CD4-positive, alpha-beta T cell treated with Interleukin-6 for 4 hours (primary cell): ENCODE measurements around the gene ALCAM.
"Not testable (repeated sequence)": the region's sequence is repeated elsewhere in the genome, so short reads cannot be mapped to it uniquely, and the experiment has no call there.

ENCODE experiments used
- DNase-seq: peaks from one replicate; pipeline ENCODE4 v3.0.0-alpha.2; 2020; ENCODE audit warnings: mixed read lengths

Gene ALCAM

DNA sequence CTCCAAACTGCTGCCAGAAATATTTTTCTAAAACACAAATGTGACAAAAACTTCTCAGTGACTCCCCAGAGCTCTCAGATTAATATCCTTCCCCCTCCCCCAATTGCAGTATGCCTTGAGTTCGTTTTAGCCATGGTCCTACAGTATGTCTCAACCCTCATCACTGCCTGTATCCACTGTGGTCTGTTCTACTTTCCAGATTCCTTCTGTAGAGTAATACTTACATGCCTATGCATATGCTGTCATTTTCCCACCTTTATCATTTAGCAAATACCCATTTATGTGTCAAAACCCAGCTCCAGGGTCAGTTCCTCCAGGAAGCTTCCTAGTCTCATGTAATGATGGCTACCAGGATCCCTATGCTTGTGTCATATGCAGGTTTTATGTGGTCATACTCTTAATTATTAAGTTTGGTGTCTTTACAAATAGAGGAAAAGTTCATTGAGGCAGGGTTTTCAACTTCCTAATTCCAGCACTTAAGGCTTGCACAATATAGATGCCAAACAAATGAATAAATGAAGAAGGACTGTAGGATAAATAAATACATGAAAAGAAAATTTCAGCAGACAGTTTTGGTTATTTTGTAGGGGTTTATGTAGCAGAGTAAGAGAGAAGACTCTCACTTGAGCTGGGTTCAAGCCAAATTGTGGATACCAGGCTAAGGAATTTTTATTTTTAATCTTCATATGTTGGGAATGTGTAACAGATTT, 170.8 kb downstream of the ALCAM start:
- DNase-seq = no peak

DNA sequence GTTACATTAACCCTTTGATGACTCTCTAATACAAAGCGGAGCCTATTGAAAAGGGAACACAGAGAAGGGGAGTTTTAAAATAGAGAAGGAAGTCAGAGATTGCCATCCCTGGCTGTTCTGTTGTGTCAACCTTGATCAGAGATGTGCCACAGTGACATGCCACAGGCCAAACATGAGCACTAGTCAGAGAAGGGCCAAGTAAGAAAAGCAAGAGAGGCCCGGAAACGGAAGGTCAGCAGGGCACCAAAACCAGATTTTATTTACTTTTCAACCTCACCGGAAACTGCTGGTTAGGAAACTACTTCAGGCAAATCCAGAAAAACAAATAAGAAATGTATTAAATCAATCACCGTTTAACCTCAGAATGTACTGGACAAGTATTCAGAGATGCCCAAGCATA, 171.8 kb downstream of the ALCAM start:
- DNase-seq = no peak

DNA sequence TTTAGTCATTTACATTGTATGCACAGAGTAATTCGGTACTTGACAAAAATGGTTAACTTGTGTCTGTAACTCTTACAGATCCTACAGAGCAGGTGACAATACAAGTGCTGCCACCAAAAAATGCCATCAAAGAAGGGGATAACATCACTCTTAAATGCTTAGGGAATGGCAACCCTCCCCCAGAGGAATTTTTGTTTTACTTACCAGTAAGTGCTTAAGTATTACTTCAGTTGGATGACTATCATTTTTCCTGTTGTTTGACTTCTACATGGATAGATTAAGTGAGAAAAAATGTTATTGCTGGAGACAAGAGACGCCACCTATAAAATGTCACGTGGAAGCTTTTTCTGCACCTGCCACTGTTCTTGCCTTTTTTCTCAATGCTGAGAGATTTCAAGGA, 173.2 kb downstream of the ALCAM start:
- no peak for DNase-seq

DNA sequence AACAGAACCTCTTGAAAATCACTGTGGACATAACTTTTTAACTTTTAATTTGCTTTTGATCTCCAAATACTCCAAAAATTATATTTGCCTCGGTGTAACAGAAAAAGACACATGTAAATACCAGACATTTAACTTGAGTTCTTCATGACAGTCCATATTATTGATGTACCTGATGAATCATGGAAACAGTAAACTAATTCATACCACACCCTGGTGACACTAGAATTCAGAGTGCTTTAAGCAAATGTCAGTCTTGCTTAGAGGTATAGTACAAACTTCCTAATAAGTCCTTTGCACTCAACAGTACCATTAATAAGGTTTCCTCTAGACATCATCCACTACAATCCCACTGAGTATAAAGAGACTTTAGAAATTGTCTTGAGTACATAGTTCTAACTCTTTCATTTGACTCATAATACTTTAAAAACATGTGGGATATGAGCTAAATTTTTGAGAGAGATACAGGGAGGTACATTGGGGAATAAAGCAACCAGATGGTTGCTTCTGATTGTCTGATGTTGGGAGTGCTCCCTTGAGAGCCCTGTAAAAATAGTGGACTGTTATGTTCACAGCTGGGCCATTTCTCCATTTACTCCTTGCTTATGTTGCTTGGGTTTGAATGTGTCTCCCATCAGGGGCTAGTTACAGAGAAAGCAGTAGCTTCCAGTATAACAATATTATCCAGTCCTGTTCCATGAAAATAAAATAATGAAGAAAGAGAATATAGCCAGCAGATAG, 175.7 kb downstream of the ALCAM start:
- no peak for DNase-seq

DNA sequence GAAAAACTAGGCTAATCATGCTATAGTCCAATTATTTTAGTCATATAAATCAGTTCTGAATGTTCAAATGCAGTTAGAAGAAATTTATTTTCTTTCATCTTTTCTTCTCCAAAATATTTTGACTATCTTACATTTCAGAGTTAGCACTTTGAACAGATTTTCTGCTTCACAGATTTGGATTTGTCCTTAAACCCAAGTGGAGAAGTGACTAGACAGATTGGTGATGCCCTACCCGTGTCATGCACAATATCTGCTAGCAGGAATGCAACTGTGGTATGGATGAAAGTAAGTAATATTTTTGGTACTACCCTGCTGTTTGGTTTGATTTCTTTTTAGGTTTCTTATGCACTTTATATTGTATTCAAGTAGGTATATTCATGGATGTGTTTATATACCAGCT, 178.3 kb downstream of the ALCAM start:
- DNase-seq = no peak

DNA sequence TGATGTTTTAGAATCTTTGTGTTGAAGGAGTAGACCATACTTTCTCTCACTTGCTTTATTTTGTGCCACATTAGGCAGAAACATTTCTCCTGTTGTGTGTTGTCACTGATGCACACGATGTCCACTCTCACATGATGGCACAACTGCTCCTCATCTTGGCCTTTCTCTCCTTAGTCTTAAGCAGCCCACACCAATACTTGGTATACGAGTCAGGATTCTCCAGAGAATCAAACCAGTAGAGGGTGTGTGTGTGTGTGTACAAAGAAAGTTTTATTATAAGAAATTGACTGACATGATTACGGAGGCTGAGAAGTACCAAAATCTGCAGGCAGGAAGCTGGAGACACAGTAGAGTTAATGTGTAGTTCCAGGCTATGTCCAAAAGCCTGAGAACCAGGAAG, 187.1 kb downstream of the ALCAM start:
- no peak for DNase-seq

DNA sequence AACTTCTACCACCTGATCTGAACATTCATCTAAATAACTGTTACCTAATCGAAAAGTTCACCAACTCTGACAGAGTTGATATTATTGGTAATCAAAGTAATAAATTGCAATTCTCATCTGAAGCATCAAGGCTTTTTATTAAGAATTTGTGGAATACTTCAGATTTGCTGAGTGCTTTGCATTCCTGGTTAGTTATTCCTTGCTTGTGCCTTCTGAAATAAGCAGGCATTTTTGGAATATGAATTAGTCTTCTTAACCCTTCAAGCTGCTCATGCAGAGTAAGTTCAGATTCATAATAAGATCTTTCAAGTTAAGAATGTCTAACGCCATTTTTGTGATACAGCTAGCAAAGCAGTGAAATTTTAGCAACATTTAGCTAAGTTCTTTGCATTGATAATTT, 188.5 kb downstream of the ALCAM start:
- no peak for DNase-seq

DNA sequence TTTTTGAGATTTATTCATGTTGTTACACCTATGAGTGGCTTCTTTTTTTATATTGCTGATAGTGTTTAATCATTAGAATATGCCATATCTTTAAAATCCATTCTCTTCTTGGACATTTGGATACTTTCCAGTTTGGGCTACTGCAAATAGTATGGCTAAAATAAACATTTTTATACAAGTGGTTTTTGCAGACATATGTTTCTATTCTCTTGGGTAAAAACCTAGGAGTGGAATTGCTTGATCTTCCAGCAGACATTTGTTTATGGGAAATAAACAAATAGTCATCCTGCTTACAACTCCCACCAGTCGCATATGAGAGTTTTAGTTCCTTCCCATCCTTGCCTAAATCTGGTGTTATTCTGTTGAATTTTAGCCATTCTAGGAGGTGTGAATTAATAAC, 193.1 kb downstream of the ALCAM start:
- no peak for DNase-seq

DNA sequence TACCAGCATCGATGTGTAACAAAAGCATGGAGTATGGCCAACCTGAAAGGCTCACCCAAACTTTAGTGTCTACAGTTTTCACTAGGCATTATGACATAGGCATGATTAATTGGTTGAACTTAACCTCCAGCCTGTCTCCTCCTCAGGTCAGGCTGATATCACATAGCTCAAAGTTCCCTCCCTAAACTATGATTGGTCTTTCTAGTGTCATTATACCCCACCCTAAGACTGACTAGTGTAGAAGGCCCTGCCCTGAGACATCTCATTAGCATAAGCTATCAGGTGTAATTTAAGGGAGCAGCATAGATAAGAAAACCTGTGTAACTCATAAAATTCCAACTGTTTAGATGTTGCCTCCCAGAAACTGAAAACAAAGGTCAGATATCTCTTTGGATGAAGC, 195.2 kb downstream of the ALCAM start:
- no peak for DNase-seq

DNA sequence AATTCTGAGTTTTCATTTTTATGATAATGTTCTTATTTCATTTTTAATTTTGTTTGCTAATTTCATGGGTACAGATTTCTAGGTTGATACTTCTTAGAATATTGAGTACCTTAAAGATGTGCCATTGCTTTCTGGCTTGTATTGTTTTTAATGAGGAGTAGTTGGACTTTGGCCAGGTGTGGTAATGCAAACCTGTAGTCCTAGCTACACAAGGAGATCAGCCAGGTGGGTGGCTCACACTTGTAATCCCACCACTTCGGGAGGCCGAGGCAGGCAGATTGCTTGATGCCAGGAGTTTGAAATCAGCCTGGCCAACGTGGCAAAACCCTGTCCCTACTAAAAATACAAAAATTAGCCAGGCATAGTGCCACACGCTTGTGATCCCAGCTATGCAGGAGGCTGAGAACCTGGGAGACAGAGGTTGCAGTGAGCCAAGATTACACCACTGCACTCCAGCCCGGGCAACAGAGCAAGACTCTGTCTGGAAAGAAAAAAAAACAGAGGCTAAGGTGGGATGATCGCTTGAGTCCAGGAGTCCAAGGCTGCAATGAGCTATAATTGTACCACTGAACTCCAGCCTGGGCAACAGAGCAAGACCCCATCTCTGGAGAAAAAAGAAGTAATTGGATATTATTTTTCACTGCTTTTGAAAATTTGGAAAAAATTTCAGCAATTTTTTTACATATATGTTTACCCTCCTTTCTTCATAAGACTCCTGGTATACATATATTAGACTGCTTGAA, 198.0 kb downstream of the ALCAM start:
- no peak for DNase-seq

DNA sequence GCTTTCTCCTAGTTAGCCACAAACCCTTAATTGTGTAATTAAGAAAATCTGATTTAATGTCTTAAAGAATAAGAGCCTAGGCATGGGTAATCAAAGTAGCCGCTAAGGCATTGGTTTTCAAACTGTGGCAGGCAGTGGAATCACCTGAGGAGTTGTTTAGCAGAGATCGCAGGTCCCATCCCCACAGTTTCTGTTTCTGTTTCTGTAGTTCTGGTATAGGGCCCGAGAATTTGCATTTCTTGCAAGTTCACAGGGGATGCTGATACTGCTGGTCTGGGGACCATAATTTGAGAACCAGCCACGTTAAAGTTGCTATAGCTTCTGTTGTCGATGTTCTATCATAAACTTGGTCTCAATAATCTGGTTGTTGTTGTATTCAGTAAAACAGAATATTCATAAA, 204.3 kb downstream of the ALCAM start:
- DNase-seq = no peak

DNA sequence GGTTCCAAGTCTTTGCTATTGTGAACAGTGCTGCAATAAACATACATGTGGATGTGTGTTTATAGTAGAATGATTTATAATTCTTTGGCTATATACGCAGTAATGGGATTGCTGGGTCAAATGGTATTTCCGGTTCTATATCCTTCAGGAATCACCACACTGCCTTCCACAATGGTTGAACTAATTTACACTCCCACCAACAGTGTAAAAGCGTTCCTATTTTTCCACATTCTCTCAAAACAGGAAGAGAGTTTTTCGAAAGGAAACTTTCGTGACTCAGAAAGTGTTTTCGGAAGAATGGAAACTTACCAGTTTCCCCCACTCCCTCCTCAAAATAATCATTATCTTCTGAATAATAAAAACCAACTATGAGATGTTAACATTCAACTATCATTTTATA, 205.8 kb downstream of the ALCAM start:
- DNase-seq = no peak

DNA sequence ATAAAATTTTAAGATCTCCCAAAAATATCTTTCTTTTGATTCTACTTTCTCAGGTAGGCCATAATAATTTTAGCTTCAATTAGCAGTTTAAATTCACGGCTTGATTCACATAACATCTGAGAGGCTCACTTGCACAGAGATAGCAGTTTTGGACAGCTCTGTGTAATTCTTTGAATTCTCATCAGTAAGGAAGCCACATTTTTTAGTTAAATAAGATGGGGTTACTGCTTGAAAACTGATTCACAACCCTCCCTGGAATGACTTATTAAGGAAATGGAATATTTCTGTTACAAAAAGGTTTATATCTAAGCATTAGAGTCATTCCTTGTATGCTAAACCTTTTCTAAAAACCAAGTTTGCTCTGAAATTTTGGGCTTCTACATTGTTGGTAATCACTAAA, 212.7 kb downstream of the ALCAM start:
- no peak for DNase-seq

DNA sequence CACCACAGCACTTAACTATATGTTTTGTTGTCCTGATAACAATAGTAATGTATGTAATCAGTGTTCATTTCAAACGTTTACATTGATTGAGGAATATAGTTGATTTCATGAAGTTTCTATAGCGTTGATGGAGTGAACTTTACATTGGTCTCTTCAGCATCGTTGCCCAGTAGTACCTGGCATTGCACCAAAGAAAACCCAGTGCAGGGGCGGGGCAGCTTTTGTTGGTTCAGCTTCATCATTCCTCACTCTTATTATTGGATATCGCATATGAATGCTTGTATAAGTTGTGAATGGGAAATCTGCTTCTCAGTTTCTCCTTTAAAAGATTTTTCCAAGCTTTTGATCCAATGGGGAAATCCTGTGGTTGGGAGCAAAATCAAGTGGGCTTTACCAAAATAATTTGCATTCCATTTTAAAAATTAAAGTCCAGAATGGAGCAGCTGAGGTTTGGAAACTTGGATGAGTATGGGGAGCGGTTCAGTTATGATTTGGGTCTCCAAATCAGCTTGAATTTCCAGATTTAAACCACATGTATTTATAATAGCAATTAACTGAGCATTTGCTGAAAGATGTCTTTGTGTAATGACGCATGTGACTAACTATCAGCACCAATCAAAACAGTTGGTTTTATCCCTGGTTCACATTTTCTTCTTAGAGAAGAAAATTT, 213.7 kb downstream of the ALCAM start:
- no peak for DNase-seq

DNA sequence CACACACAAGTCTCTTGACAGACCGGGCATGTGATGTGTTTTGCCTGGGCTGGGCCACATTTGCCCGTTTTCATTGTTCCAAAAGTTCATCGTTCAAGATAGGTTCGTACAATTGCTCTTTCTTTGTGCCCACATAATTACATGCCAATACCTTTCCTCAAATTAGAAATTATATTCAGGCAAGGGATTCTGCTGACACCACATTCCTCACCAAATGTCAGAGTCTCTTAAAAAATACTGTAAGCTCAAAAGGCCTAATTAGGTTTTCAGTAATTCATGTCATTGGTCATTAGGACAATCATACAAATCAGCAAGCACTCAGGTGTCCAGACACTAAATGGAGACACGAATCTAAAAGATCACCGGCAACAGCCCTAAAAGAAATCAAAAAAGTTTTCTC, 215.3 kb downstream of the ALCAM start:
- DNase-seq = no peak

DNA sequence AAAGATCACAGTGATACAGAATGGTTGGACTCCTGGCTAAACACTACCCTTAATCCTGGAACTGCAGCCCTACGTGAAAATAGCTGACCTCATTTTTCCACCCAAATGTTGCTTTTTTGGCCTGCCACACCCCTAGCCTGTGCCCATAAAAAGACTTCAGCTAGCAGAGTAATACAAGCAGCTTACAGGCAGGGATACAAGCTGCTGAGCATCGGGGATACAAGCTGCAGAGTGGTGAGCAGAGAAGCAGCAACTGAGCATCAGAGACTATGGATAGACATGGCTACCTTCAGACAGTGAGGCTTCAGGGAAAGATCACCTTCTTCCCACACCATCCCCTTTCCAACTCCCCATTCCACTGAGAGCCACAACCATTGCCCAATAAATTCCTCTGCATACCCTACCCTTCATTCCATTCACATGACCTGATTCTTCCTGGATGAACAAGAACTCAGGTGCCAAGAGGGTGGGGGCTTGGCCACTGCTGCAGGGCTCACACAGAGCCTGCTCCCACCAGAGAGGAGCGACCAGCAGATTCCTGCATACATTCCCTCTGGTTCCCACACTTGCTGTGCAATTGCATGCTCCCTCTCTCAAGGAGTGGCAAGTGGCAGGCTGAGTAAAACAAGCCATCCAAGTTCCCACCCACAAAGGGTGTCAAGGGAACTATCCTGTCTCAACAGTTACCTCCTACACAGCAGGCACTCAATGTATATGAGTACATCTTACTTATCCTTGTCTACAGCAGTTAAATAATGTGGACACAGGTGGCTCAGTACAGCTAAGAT, 217.5 kb downstream of the ALCAM start:
- no peak for DNase-seq

DNA sequence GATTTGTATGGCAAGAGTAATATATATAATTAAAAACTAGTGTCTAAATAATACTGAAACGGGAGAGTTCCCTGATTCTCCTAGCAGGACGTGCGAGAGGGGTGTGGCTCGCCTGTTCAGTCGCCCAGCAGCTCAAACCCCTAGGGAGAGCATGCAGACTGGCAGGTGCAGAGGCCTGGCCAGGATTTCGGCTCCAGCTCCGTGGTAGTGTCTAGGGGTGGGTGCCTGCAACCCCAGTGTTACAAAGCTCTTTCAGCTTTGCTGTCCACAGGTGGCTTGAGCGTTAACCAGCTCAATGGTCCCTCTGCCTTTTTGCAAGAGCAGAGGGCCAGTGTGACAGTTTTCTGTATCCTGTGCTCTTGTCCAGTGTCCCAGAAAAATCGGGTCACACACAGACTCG, 226.6 kb downstream of the ALCAM start:
- DNase-seq = no peak

DNA sequence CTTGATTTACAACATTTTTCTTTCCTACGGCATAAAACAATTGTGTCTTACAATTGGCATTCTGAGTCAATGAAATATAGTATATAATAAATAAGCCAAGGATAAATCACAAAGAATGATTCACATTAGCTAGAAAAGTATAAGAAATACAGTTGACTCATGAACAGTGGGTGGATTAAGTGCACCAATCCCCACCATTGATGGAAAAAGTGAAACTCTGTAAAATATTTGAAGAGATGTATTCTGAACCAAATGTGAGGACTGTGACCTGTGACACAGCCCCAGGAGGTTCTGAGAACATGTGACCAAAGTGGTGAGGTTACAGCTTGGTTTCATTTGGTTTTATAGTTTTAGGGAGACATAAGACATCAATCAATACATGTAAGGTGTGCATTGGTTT, 227.5 kb downstream of the ALCAM start:
- DNase-seq = no peak

DNA sequence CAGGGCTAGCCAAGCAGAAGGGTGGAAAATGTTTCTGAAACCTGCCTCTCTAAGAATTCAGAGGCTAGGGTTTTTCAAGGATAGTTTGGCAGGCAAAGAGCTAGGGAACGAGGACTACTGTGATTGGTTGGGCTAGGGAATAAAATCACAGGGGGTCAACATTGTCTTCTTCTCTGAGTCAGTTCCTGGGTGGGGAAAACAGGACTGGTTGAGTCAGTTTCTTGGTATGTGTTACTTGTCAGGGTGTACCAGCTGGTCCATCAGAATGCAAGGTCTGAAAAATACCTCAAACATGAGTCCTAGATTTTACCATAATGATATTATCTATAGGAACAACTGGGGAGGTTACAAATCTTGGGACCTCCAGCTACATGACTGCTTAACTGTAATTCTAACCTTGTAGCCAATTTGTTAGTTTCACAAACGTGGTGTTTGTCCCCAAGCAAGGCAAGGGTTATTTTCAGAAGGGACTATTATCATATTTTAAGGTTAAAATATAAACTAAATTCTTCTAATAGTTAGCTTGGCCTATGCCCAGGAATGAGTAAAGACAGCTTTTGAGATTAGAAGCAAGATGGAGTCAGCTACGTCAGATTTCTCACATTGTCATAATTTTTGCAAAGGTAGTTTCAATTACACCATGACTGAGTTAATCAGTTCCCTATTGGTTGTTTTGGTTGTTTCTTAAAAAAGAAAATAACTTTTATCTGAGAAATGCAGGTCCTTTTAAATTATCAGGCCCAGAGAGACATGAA, 231.5 kb downstream of the ALCAM start:
- DNase-seq = no peak

DNA sequence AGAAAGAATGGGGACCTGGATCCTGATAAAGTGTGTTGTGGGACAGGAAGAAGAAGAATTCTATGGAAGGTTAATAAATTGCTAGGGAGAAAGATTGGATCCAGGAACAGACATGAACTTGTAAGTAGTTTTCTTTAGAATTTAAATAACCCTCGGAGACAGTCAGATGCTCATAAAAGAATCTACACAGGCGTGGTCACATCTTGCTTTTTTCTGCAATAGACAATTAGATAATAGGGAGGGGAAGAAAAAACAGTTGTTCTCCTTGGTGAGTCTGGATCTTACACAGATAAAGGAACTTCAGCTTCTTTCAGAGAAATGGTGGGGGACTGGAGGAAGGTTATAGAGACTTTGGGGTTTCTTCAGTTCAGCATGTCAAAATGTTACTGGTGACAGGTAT, 232.6 kb downstream of the ALCAM start:
- DNase-seq = no peak

DNA sequence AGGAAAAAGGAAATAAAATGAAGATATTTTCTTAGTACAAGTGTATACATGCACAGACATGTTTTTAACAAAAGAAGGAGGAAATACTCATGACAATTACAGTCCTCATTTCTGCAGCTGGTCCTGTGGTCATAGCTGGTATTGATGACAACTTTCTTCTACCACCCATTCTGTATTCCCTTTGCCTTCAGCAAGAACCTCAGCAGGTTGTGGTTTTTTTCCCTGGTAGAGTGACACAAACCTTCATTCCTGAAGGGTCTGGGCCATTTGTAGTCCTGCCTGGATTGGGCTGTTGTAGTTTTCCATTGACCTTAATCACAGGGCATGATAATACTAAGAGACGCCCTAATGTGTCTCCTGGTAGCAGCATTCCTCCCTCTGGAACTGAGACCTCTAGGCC, 235.0 kb downstream of the ALCAM start:
- not testable (repeated sequence) for DNase-seq

DNA sequence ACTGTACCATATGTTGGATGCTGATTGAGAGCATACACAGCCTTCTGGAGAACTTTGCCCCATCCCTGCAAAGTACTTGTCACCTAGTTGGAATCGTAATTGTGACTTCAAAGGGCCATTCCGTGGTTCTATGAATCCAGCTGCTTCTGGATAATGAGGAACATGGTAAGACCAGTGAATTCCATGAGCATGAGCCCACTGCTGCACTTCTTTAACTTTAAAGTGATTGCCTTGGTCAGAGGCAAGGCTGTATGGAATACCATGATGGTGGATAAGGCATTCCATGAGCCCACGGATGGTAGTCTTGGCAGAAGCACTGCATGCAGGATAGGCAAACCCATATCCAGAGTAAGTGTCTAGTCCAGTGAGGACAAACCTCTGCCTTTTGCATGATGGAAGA, 235.6 kb downstream of the ALCAM start:
- DNase-seq = not testable (repeated sequence)
